AG04449 (cell line): ENCODE data around the gene RBFOX2.
"Not testable (repeated sequence)": the region's sequence is repeated elsewhere in the genome, so short reads cannot be mapped to it uniquely, and the experiment has no call there.

Experiments
- CTCF ChIA-PET: fragments of 350-600 bp; formaldehyde crosslinking; extraction: SDS; loops from one replicate; lab custom pipeline; 2021; ENCODE audit warnings: antibody characterized with exemption; lab: Yijun Ruan, JAX
- POLR2A ChIA-PET: fragments of 400-600, 350-600 bp; formaldehyde crosslinking; extraction: SDS; loops from one replicate; lab custom pipeline; 2020; ENCODE audit warnings: antibody characterized with exemption, inconsistent platforms; lab: Yijun Ruan, JAX
- DNase-seq: peaks from one replicate; pipeline ENCODE4 v3.0.0-alpha.2; 2010; ENCODE audit warnings: low read depth, low spot score
- H3K4me3 ChIP-seq: 2 replicates; pipeline ENCODE4 v1.5.1; 2011; ENCODE audit warnings: low read depth, mild to moderate bottlenecking, control low read depth, low read length
- TF ChIP-seq, protein P1 (sequence below): IDR thresholded peaks from one replicate; pipeline ENCODE4 v1.5.1; 2011; ENCODE audit warnings: mild to moderate bottlenecking, moderate library complexity, low read length, control low read depth, inconsistent platforms; ENCODE audit not compliant: insufficient read depth; ENCODE audit errors: missing control alignments

Gene RBFOX2

DNA sequence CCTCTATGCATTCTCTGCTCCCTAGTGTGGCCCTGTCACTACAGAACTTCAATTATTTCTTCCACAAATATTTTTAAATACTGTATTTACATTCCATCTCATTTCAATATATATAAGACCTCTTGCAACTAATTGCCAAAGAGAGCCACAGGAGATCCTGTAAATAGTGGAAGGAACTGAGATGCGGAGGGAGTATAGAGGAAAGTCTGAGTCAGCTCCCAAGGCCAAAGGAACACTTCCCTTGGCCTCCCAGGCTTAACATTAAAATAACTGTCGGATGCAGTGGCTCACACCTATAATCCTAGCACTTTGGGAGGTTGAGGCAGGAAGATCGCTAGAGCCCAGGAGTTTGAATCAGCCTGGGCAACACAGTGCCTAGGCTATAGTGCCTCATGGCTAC is 31.2 kb downstream of the RBFOX2 start:
- POLR2A ChIA-PET: no interaction called here
- H3K4me3 ChIP-seq: no peak overlapping the region
- no peak for DNase-seq
- TF ChIP-seq, protein P1, sequence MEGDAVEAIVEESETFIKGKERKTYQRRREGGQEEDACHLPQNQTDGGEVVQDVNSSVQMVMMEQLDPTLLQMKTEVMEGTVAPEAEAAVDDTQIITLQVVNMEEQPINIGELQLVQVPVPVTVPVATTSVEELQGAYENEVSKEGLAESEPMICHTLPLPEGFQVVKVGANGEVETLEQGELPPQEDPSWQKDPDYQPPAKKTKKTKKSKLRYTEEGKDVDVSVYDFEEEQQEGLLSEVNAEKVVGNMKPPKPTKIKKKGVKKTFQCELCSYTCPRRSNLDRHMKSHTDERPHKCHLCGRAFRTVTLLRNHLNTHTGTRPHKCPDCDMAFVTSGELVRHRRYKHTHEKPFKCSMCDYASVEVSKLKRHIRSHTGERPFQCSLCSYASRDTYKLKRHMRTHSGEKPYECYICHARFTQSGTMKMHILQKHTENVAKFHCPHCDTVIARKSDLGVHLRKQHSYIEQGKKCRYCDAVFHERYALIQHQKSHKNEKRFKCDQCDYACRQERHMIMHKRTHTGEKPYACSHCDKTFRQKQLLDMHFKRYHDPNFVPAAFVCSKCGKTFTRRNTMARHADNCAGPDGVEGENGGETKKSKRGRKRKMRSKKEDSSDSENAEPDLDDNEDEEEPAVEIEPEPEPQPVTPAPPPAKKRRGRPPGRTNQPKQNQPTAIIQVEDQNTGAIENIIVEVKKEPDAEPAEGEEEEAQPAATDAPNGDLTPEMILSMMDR: no peak
- CTCF ChIA-PET: interaction anchor here (0.5 to 6.5 kb wide), 2 partner anchors 68 to 130 kb away, joined by 3 to 38 read pairs; no protein-coding TSS in a partner anchor

DNA sequence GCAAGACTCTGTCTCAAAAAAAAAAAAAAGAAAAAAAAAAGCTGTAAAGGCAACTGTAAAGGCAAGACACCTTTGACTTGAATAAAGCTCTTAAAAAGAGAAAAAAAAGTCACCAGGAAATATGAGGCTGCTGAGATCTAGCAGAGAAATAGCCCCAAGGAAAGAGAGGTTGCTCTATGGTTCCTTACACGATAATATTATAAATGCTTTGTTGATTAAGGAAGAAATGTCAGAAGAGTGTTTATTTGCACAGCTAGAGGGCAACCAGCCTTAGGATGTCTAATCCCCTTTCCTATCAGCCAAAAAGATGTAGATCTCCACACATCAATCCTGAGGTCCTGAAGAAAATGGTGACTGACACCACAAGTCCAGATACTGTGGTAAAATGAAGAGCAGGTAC is 32.0 kb downstream of the RBFOX2 start:
- TF ChIP-seq, protein P1: no peak
- POLR2A ChIA-PET: interaction anchor here (0.6 to 1.7 kb wide), 4 partner anchors 18 to 30 kb away, joined by 3 to 4 read pairs (median 4); no protein-coding TSS in a partner anchor
- CTCF ChIA-PET: interaction anchor here (0.9 to 6.5 kb wide), 4 partner anchors 14 to 69 kb away, joined by 3 to 38 read pairs (median 5); no protein-coding TSS in a partner anchor
- no peak for DNase-seq
- no peak overlapping the region for H3K4me3 ChIP-seq

DNA sequence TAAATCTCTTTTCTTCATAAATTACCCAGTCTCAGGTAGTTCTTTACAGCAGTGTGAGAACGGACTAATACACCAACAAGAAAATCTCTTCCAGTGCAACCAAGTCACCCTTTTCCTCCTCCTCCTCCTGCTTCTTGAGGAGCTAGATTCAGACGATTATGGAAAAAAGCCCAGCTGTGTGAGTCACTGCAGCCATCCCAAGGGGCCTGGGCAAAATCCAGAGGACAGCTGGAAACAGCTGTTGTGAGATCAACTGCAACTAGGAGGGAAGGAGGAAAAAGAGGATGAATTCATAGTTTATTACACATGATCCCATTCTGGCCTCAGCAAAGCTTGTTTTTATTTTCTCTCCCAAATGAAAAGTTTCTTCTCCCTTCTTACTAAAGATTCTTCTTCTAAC is 32.9 kb downstream of the RBFOX2 start:
- TF ChIP-seq, protein P1: no peak
- ChIA-PET CTCF (interaction anchor here (1.4 to 6.5 kb wide), 3 partner anchors 13 to 70 kb away, joined by 5 to 38 read pairs (median 5); no protein-coding TSS in a partner anchor), POLR2A (interaction anchor here (1.1 to 1.7 kb wide), 4 partner anchors 17 to 33 kb away, joined by 3 to 4 read pairs (median 4); partner anchors contain the start of gene RBFOX2)
- DNase-seq: peak; percentile 84
- no peak overlapping the region for H3K4me3 ChIP-seq

DNA sequence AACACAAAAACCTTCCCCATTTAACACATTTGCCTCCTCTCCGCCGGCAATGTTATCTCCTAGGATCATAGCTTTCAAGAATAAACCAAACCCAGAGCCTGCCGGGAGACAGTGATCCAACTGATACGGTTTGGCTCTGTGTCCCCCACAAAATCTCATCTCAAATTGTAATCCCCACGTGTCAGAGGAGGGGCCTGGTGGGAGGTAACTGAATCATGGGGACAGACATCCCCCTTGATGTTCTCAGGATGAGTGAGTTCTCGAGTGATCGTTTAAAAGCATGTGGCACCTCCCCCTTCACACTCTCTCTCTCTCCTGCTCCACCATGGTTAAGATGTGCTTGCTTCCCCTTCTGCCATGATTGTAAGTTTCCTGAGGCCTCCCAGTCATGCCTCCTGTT is 33.3 kb downstream of the RBFOX2 start:
- no peak for DNase-seq
- TF ChIP-seq, protein P1: no peak
- ChIA-PET POLR2A (interaction anchor here (1.1 to 1.7 kb wide), 2 partner anchors 24 to 34 kb away, joined by 4 read pairs; partner anchors contain the start of gene RBFOX2), CTCF (interaction anchor here (1.7 to 6.5 kb wide), 2 partner anchors 13 to 70 kb away, joined by 5 to 38 read pairs; no protein-coding TSS in a partner anchor)
- no peak overlapping the region; the same call in 1 of the 2 replicates for H3K4me3 ChIP-seq

DNA sequence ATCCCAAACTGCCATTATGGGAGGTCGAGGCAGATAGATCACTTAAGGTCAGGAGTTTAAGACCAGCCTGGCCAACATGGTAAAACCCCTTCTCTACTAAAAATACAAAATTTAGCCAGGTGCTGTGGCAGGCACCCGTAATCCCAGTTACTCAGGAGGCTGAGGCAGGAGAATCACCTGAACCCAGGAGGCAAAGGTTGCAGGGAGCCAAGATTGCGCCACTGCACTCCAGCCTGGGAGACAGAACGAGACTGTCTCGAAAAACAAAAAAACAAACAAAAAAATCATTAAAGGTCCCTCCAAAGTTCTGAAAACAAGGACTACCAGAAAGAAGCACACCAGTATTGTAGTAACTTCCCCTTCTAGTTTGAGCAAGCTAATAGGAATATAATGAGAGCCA is 34.9 kb downstream of the RBFOX2 start:
- CTCF ChIA-PET: interaction anchor here (4.3 kb wide), 1 partner anchor 72 kb away, joined by 18 read pairs; no protein-coding TSS in a partner anchor
- DNase-seq: not testable (repeated sequence)

DNA sequence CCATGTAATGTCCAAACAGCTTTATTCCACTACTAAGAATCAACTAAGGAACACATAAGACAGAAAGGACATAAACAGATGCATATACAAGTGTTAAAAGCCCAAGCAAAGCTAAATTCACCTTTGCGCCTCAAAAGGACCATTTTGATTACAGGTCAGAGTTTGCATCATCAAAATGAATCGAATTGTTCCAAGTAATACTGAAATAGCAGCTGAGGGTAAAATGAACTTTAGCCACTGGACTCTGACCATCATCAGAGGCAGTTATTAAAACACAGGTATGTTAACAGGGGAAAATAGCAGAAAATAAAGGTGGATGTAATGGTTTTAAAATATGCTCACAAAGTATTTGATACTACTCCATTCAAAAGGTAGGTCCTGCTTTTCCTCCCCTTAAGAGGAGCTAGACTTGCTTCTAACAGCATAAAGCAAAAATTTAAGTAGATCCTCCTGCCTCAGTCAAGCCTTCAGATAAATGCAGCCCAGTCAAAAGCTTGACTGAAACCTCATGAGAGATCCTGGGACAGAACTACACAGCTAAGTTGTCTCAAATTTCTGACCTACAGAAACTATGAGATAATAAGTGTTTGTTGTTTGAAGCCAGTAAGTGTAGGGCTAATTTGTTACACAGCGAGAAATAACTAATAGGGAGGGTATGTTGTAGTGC is 35.4 kb downstream of the RBFOX2 start:
- H3K4me3 ChIP-seq: no peak overlapping the region
- DNase-seq: no peak
- TF ChIP-seq, protein P1: no peak
- POLR2A ChIA-PET: interaction anchor here (0.6 kb wide), 1 partner anchor 13 kb away, joined by 3 read pairs; no protein-coding TSS in a partner anchor
- CTCF ChIA-PET: interaction anchor here (4.3 kb wide), 1 partner anchor 73 kb away, joined by 18 read pairs; no protein-coding TSS in a partner anchor

More for the DNA sequence above, 34.9 kb downstream of the RBFOX2 start:
- H3K4me3 ChIP-seq: not testable (repeated sequence)
- POLR2A ChIA-PET: interaction anchor here (0.7 kb wide), 1 partner anchor 29 kb away, joined by 3 read pairs; no protein-coding TSS in a partner anchor
